T-helper 2 cell treated with Interferon-gamma antibody and Interleukin-4, amounts not matched to agents 5 μg/mL and 100 μg/mL, for 36 hours (primary cell): ENCODE data around the gene TLE3.

Source experiments
- DNase-seq: peaks from one replicate; pipeline ENCODE4 v3.0.0; 2021; ENCODE audit warnings: low spot score
- H3K27ac Mint-ChIP-seq: one replicate; pipeline ENCODE4 v1.8.0; 2021; ENCODE audit warnings: mild to moderate bottlenecking, mixed read lengths
- H3K27me3 Mint-ChIP-seq: one replicate; pipeline ENCODE4 v1.8.0; 2021; ENCODE audit warnings: low read depth, mixed read lengths
- H3K36me3 Mint-ChIP-seq: one replicate; pipeline ENCODE4 v1.8.0; 2021; ENCODE audit warnings: low read depth, mixed read lengths
- H3K4me1 Mint-ChIP-seq: one replicate; pipeline ENCODE4 v1.8.0; 2021; ENCODE audit warnings: low read depth, mixed read lengths
- H3K4me3 Mint-ChIP-seq: one replicate; pipeline ENCODE4 v1.8.0; 2022; ENCODE audit warnings: mild to moderate bottlenecking, moderate library complexity, mixed read lengths
- H3K9me3 Mint-ChIP-seq: one replicate; pipeline ENCODE4 v1.8.0; 2021; ENCODE audit warnings: mixed read lengths

The TLE3 gene

GRCh38 chr15:70063980-70064379, 33.7 kb downstream of the TLE3 start:
- Mint-ChIP-seq H3K36me3 (peaks cover 42% of the 10 kb centered on the region), H3K4me1 (peaks cover 1% of the 10 kb centered on the region), H3K9me3 (no peaks in the 10 kb centered on the region), H3K27me3 (no peaks in the 10 kb centered on the region), H3K4me3 (no peak overlapping the region), H3K27ac (no peak overlapping the region)
- no peak for DNase-seq

GRCh38 chr15:70063261-70063925, 34.3 kb downstream of the TLE3 start:
- Mint-ChIP-seq H3K36me3 (peaks cover 39% of the 10 kb centered on the region), H3K27me3 (no peaks in the 10 kb centered on the region), H3K4me3 (no peak overlapping the region), H3K9me3 (no peaks in the 10 kb centered on the region), H3K27ac (no peak overlapping the region), H3K4me1 (no peaks in the 10 kb centered on the region)
- no peak for DNase-seq

- no peak for DNase-seq
- Mint-ChIP-seq H3K36me3 (peaks cover 34% of the 10 kb centered on the region), H3K4me3 (no peak overlapping the region), H3K27me3 (no peaks in the 10 kb centered on the region), H3K9me3 (no peaks in the 10 kb centered on the region), H3K27ac (no peak overlapping the region), H3K4me1 (no peaks in the 10 kb centered on the region)
Measured at GRCh38 chr15:70062321-70062956, 35.3 kb downstream of the TLE3 start.

- Mint-ChIP-seq H3K9me3 (no peaks in the 10 kb centered on the region), H3K4me3 (no peak overlapping the region), H3K36me3 (peaks cover 32% of the 10 kb centered on the region), H3K27ac (no peak overlapping the region), H3K4me1 (no peaks in the 10 kb centered on the region), H3K27me3 (no peaks in the 10 kb centered on the region)
- no peak for DNase-seq
Measured at GRCh38 chr15:70061696-70062270, 35.9 kb downstream of the TLE3 start.

GRCh38 chr15:70060993-70061305, 36.8 kb downstream of the TLE3 start:
- peaks cover 30% of the 10 kb centered on the region for H3K36me3 Mint-ChIP-seq
- no peak overlapping the region for H3K27ac Mint-ChIP-seq
- no peak for DNase-seq
- H3K9me3 Mint-ChIP-seq, result no peaks in the 10 kb centered on the region
- no peaks in the 10 kb centered on the region for H3K27me3 Mint-ChIP-seq
- no peak overlapping the region for H3K4me3 Mint-ChIP-seq
- no peaks in the 10 kb centered on the region for H3K4me1 Mint-ChIP-seq

- Mint-ChIP-seq H3K27me3 (no peaks in the 10 kb centered on the region), H3K4me1 (no peaks in the 10 kb centered on the region), H3K9me3 (no peaks in the 10 kb centered on the region), H3K27ac (no peak overlapping the region), H3K4me3 (no peak overlapping the region), H3K36me3 (peaks cover 31% of the 10 kb centered on the region)
- DNase-seq, result no peak
Measured at GRCh38 chr15:70060214-70060992, 37.3 kb downstream of the TLE3 start.

- Mint-ChIP-seq H3K9me3 (no peaks in the 10 kb centered on the region), H3K27me3 (no peaks in the 10 kb centered on the region), H3K4me1 (no peaks in the 10 kb centered on the region), H3K4me3 (no peak overlapping the region), H3K27ac (no peak overlapping the region), H3K36me3 (peaks cover 35% of the 10 kb centered on the region)
- DNase-seq, result no peak
Measured at GRCh38 chr15:70059476-70060213, 38.1 kb downstream of the TLE3 start.

GRCh38 chr15:70058642-70059360, 38.9 kb downstream of the TLE3 start:
- peaks cover 36% of the 10 kb centered on the region for H3K36me3 Mint-ChIP-seq
- no peaks in the 10 kb centered on the region for H3K27me3 Mint-ChIP-seq
- no peaks in the 10 kb centered on the region for H3K9me3 Mint-ChIP-seq
- no peak overlapping the region for H3K27ac Mint-ChIP-seq
- no peak overlapping the region for H3K4me3 Mint-ChIP-seq
- no peak for DNase-seq
- H3K4me1 Mint-ChIP-seq, result no peaks in the 10 kb centered on the region

GRCh38 chr15:70057931-70058641, 39.6 kb downstream of the TLE3 start:
- no peaks in the 10 kb centered on the region for H3K9me3 Mint-ChIP-seq
- H3K27me3 Mint-ChIP-seq, result no peaks in the 10 kb centered on the region
- H3K27ac Mint-ChIP-seq, result no peak overlapping the region
- H3K36me3 Mint-ChIP-seq, result peaks cover 42% of the 10 kb centered on the region
- no peak overlapping the region for H3K4me3 Mint-ChIP-seq
- no peak for DNase-seq
- H3K4me1 Mint-ChIP-seq, result no peaks in the 10 kb centered on the region

- no peaks in the 10 kb centered on the region for H3K9me3 Mint-ChIP-seq
- H3K4me3 Mint-ChIP-seq, result no peak overlapping the region
- no peaks in the 10 kb centered on the region for H3K4me1 Mint-ChIP-seq
- DNase-seq, result no peak
- H3K27ac Mint-ChIP-seq, result no peak overlapping the region
- no peaks in the 10 kb centered on the region for H3K27me3 Mint-ChIP-seq
- peaks cover 51% of the 10 kb centered on the region for H3K36me3 Mint-ChIP-seq
Measured at GRCh38 chr15:70056091-70056680, 41.5 kb downstream of the TLE3 start.

GRCh38 chr15:70055601-70056051, 42.1 kb downstream of the TLE3 start:
- Mint-ChIP-seq H3K27me3 (no peaks in the 10 kb centered on the region), H3K4me1 (no peaks in the 10 kb centered on the region), H3K36me3 (peaks cover 49% of the 10 kb centered on the region), H3K9me3 (no peaks in the 10 kb centered on the region), H3K4me3 (no peak overlapping the region), H3K27ac (no peak overlapping the region)
- DNase-seq, result no peak

- Mint-ChIP-seq H3K27me3 (no peaks in the 10 kb centered on the region), H3K4me3 (no peak overlapping the region), H3K27ac (no peak overlapping the region), H3K36me3 (peaks cover 52% of the 10 kb centered on the region), H3K4me1 (no peaks in the 10 kb centered on the region), H3K9me3 (no peaks in the 10 kb centered on the region)
- DNase-seq, result no peak
Measured at GRCh38 chr15:70054884-70055387, 42.8 kb downstream of the TLE3 start.
